HK-2 (cell line): ENCODE data around the gene SAMD9L.
"Not testable (repeated sequence)": the region's sequence is repeated elsewhere in the genome, so short reads cannot be mapped to it uniquely, and the experiment has no call there.

Experiments used
- DNase-seq: peaks from one replicate; pipeline ENCODE4 v3.0.0-alpha.2; 2018; ENCODE audit not compliant: unreplicated experiment

SAMD9L gene

GRCh38 chr7:93146036-93146435, 2.1 kb downstream of the SAMD9L start:
- no peak for DNase-seq

- no peak for DNase-seq
Measured at GRCh38 chr7:93145354-93145753, 2.8 kb downstream of the SAMD9L start.

- no peak for DNase-seq
Measured at GRCh38 chr7:93142127-93142526, 6.1 kb downstream of the SAMD9L start.

- DNase-seq, result no peak
Measured at GRCh38 chr7:93140582-93141191, 7.5 kb downstream of the SAMD9L start.

- DNase-seq, result no peak
Measured at GRCh38 chr7:93138576-93138975, 9.6 kb downstream of the SAMD9L start.

- DNase-seq, result no peak
Measured at GRCh38 chr7:93133005-93133404, 15.2 kb downstream of the SAMD9L start.

GRCh38 chr7:93132216-93132615, 16.0 kb downstream of the SAMD9L start:
- no peak for DNase-seq

- not testable (repeated sequence) for DNase-seq
Measured at GRCh38 chr7:93126954-93127353, 21.2 kb downstream of the SAMD9L start.

- not testable (repeated sequence) for DNase-seq
Measured at GRCh38 chr7:93123532-93123931, 24.7 kb downstream of the SAMD9L start.

- no peak for DNase-seq
Measured at GRCh38 chr7:93120592-93121549, 27.3 kb downstream of the SAMD9L start.

- no peak for DNase-seq
Measured at GRCh38 chr7:93119191-93119905, 28.8 kb downstream of the SAMD9L start.

GRCh38 chr7:93117852-93118530, 30.2 kb downstream of the SAMD9L start, which contains the start of gene SAMD9:
Gene SAMD9 (minus strand): TSS chr7:93117979. CDS start chr7:93106097, 11,882 bp downstream.
- DNase-seq, result peak; percentile 3

GRCh38 chr7:93117327-93117726, 30.9 kb downstream of the SAMD9L start:
- DNase-seq, result no peak

GRCh38 chr7:93115796-93116195, 32.4 kb downstream of the SAMD9L start:
- DNase-seq, result no peak

- no peak for DNase-seq
Measured at GRCh38 chr7:93108003-93108402, 40.2 kb downstream of the SAMD9L start.

GRCh38 chr7:93097388-93097787, 50.8 kb downstream of the SAMD9L start:
- DNase-seq, result no peak

- DNase-seq, result no peak
Measured at GRCh38 chr7:93092757-93093370, 55.3 kb downstream of the SAMD9L start.
